RWPE1 (cell line): Measurements from ENCODE around the gene FAM89B.
A peak's percentile ranks its signal among the peaks of the same experiment; 100 is the strongest.

Experiments used
- CTCF ChIA-PET: fragments of 350-600 bp; sonication (Branson Sonifier 250); formaldehyde crosslinking; extraction: SDS; loops from one replicate; lab custom pipeline; 2021; lab: Yijun Ruan, JAX
- POLR2A ChIA-PET: fragments of 400-600 bp; formaldehyde crosslinking; extraction: SDS; loops from one replicate; lab custom pipeline; 2020; ENCODE audit warnings: antibody characterized with exemption; ENCODE audit not compliant: low non-redundant PET; lab: Yijun Ruan, JAX
- DNase-seq: peaks from one replicate; pipeline ENCODE4 v3.0.0; 2012; ENCODE audit warnings: low spot score
- H3K27ac ChIP-seq: fragments of 450-650 bp; 2 replicates; pipeline ENCODE4 v1.5.1; 2017
- CTCF ChIP-seq: fragments of 450-650 bp; conservative IDR thresholded peaks from 2 replicates; pipeline ENCODE4 v1.5.1; 2017; ENCODE audit warnings: low read depth, mild to moderate bottlenecking

The FAM89B gene

GRCh38 chr11:65573391-65574079 is 1.2 kb downstream of the FAM89B start:
- POLR2A ChIA-PET: interaction anchor here (2.7 kb wide), 1 partner anchor 33 kb away, joined by 16 read pairs; no protein-coding TSS in a partner anchor
- peak overlapping the region; percentile 98 for H3K27ac ChIP-seq
- DNase-seq: no peak
- CTCF ChIA-PET: interaction anchor here (0.6 to 4.7 kb wide), 8 partner anchors 14 to 512 kb away, joined by 3 to 95 read pairs (median 4); no protein-coding TSS in a partner anchor
- TF ChIP-seq CTCF: no peak

GRCh38 chr11:65574109-65574810 is 1.9 kb downstream of the FAM89B start:
- TF ChIP-seq CTCF: peak; percentile 95
- CTCF ChIA-PET: interaction anchor here (0.6 to 4.7 kb wide), 5 partner anchors 14 to 511 kb away, joined by 3 to 95 read pairs (median 5); no protein-coding TSS in a partner anchor
- POLR2A ChIA-PET: no interaction called here
- DNase-seq: peak; percentile 92
- peak overlapping the region; percentile 98 for H3K27ac ChIP-seq

- no peak for TF ChIP-seq CTCF
- no peak for DNase-seq
- H3K27ac ChIP-seq: peak overlapping the region; percentile 98
- ChIA-PET POLR2A (interaction anchor here (0.6 kb wide), 1 partner anchor 40 kb away, joined by 3 read pairs; the partner anchor contains the start of gene PCNX3), CTCF (interaction anchor here (0.9 to 2.7 kb wide), 2 partner anchors 13 to 19 kb away, joined by 5 to 6 read pairs; no protein-coding TSS in a partner anchor)
Measured at GRCh38 chr11:65574811-65575567, 2.7 kb downstream of the FAM89B start.

- ChIA-PET POLR2A (interaction anchor here (0.6 kb wide), 1 partner anchor 39 kb away, joined by 3 read pairs; the partner anchor contains the start of gene PCNX3), CTCF (interaction anchor here (0.9 to 2.7 kb wide), 2 partner anchors 12 to 18 kb away, joined by 5 to 6 read pairs; no protein-coding TSS in a partner anchor)
- peak; percentile 74 for DNase-seq
- TF ChIP-seq CTCF: no peak
- peak within 1 kb of the TSS; percentile 98 for H3K27ac ChIP-seq
Measured at GRCh38 chr11:65575568-65576231, 3.4 kb downstream of the FAM89B start, which contains the start of gene EHBP1L1. Gene EHBP1L1 (plus strand): TSS chr11:65576053. CDS start chr11:65576303, 250 bp downstream.

GRCh38 chr11:65576232-65576866 is 4.0 kb downstream of the FAM89B start:
- no peak for TF ChIP-seq CTCF
- CTCF ChIA-PET: interaction anchor here (0.6 to 2.7 kb wide), 3 partner anchors 17 to 35 kb away, joined by 4 to 10 read pairs (median 6); no protein-coding TSS in a partner anchor
- no peak for DNase-seq
- peak overlapping the region; percentile 98 for H3K27ac ChIP-seq
- POLR2A ChIA-PET: interaction anchor here (1.1 kb wide), 1 partner anchor 9 kb away, joined by 4 read pairs; no protein-coding TSS in a partner anchor
